ENCODE measurements around the gene MGAT5B. TPM values are rescaled to one million over a fixed set of nuclear protein-coding genes. Genes with fewer than 3 reads are reported as not detected.

The MGAT5B gene
- total and polyA plus RNA-seq, 2 of the 13 experiments (the other 11 are each of a cell fraction or from before 2014, with no cell fraction given): 0.07 to 0.13 TPM

GRCh38 chr17:76833034-76833644 lies 35.1 kb upstream of the MGAT5B start:
- DNase-seq (ENCODE audit: low spot score) (no peak), FAIRE-seq (no peak), ATAC-seq (no peak)
- ChIA-PET POLR2A (no interaction called here), CTCF (ENCODE audit: low intra/inter-chr PET ratio, low total read pairs) (no interaction called here)
- H4K20me1 ChIP-seq (ENCODE audit: insufficient read depth, low read length): no peaks in the 10 kb centered on the region
- no peaks in the 10 kb centered on the region for H3K4me1 ChIP-seq (ENCODE audit: insufficient read depth, low read length)
- H3K36me3 ChIP-seq (replicated peaks in 1 of 2; ENCODE audit: control insufficient read depth in 1 of 2, insufficient read depth in 2 of 2, low read length in 2 of 2): no peaks in the 10 kb centered on the region
- WGBS (ENCODE audit: low lambda C conversion rate): 21% methylated on average over 6 of the region's 7 CpGs
- intact Hi-C loops (cut with micrococcal nuclease; ENCODE audit: unreplicated experiment) (no loop called here), in situ Hi-C loops (cut with HindIII; ENCODE audit: extremely low pct_ligation_motif_present, low pct_unique_long_range_greater_than_20kb) (loop anchor here (10.0 kb wide), 1 partner anchor 62 kb away; no protein-coding TSS in a partner anchor)
- no peak overlapping the region for H3K27ac ChIP-seq (ENCODE audit: extremely low read length, insufficient read depth, low read length)
- no peak overlapping the region for H3K4me2 ChIP-seq (ENCODE audit: low read depth, low read length)
- TF ChIP-seq FOXO4 (CRISPR knock-in tag; conservative IDR thresholded peaks at IDR 0.05) (no peak), ZNF230 (CRISPR knock-in tag; IDR thresholded peaks at IDR 0.05) (no peak), KMT2B (CRISPR knock-in tag; IDR thresholded peaks at IDR 0.05) (no peak), TEAD2 (CRISPR knock-in tag; IDR thresholded peaks at IDR 0.05) (no peak), ZBTB8A (CRISPR knock-in tag; IDR thresholded peaks at IDR 0.05; ENCODE audit: borderline replicate concordance, low read depth) (no peak), E2F5 (CRISPR knock-in tag; conservative IDR thresholded peaks at IDR 0.05) (no peak), ZNF7 (CRISPR knock-in tag; IDR thresholded peaks at IDR 0.05) (no peak), HNF4G (IDR thresholded peaks at IDR 0.05; ENCODE audit: borderline replicate concordance, low read depth, low read length) (no peak), HNF4G (CRISPR knock-in tag; IDR thresholded peaks at IDR 0.05; ENCODE audit: borderline replicate concordance, low read depth) (no peak), ZNF569 (CRISPR knock-in tag; IDR thresholded peaks at IDR 0.05; ENCODE audit: borderline replicate concordance) (no peak), ZNF10 (CRISPR knock-in tag; IDR thresholded peaks at IDR 0.05; ENCODE audit: borderline replicate concordance, low read depth) (no peak), PRDM4 (CRISPR knock-in tag; IDR thresholded peaks at IDR 0.05; ENCODE audit: borderline replicate concordance) (no peak), ZNF282 (IDR thresholded peaks at IDR 0.05; ENCODE audit: partially characterized antibody) (no peak), SNAI1 (CRISPR knock-in tag; IDR thresholded peaks at IDR 0.05; ENCODE audit: borderline replicate concordance) (no peak), AKNA (CRISPR knock-in tag; IDR thresholded peaks at IDR 0.05; ENCODE audit: borderline replicate concordance) (no peak)
- peaks cover 2 to 52% of the 10 kb centered on the region in 2 experiments; a peak in 4 of 5 replicates for H3K27me3 ChIP-seq (ENCODE audit: control insufficient read depth in 1 of 2, insufficient read depth in 2 of 2, low read length in 2 of 2)
- H3K4me3 ChIP-seq (replicated peaks in 1 of 3; ENCODE audit: insufficient read depth in 1 of 3, low read depth in 2 of 3, low read length in 3 of 3): no peak overlapping the region
- H2AFZ ChIP-seq (ENCODE audit: low read length): no peak overlapping the region
- no peaks in the 10 kb centered on the region for H3K9me3 ChIP-seq (ENCODE audit: low read length)
- BruUV-seq (replicated peaks): no TSS peak
- H3K9ac ChIP-seq (ENCODE audit: insufficient read depth, low read depth, low read length): no peak overlapping the region
- no peaks in the 10 kb centered on the region for H3K79me2 ChIP-seq (ENCODE audit: insufficient read depth, low read length)

Data from HepG2 (cell line).